ENCODE measurements around the gene ELP5. TPM values are rescaled to one million over a fixed set of nuclear protein-coding genes. Genes with fewer than 3 reads are reported as not detected.

ELP5 gene
- total and polyA plus RNA-seq, 2 donors (not counting 1 experiment from before 2014, with no cell fraction given): 48.0 to 69.9 TPM

GRCh38 chr17:7238420-7239090 is 13.5 kb upstream of the ELP5 start:
- ChIA-PET CTCF (interaction anchor here (0.6 to 5.0 kb wide), 3 partner anchors 13 to 374 kb away, joined by 5 to 36 read pairs (median 6); partner anchors contain the start of genes ACADVL, CTDNEP1, DLG4 and ELP5), POLR2A (interaction anchor here (0.6 to 13.1 kb wide), 11 partner anchors 12 to 1783 kb away, joined by 3 to 157 read pairs (median 3); partner anchors contain the start of genes ACADVL, CTDNEP1, DLG4 and ELP5)
- Mint-ChIP-seq H3K9me3 (ENCODE audit: insufficient read depth) (no peaks in the 10 kb centered on the region), H3K27me3 (no peaks in the 10 kb centered on the region), H3K27ac (peak overlapping the region; percentile 100), H3K4me3 (peak overlapping the region; percentile 98), H3K4me1 (peaks cover 65% of the 10 kb centered on the region)
- DNase-seq: peak; percentile 69
- Histone ChIP-seq H3K27me3 (replicated peaks in 1 of 4; ENCODE audit: control extremely low read depth in 1 of 4, control insufficient read depth in 3 of 4, insufficient read depth in 4 of 4, low read length in 3 of 4) (no peaks in the 10 kb centered on the region), H3K27ac (ENCODE audit: low read length in 2 of 2) (peak overlapping the region; percentile 55 to 85), H4K20me1 (ENCODE audit: control insufficient read depth, insufficient read depth, low read length, poor library complexity, severe bottlenecking) (peaks cover 22% of the 10 kb centered on the region), H3K4me3 (ENCODE audit: control extremely low read depth in 1 of 5, extremely low read depth in 1 of 5, insufficient read depth in 1 of 5, low read depth in 2 of 5, low read length in 4 of 5) (peak overlapping the region; percentile 74 to 97 (median 75)), H3K4me1 (ENCODE audit: control insufficient read depth in 2 of 2, insufficient read depth in 2 of 2, low read length in 2 of 2) (peaks cover 44 to 53% of the 10 kb centered on the region in 2 donors), H3K9me3 (ENCODE audit: control extremely low read depth in 1 of 3, control insufficient read depth in 2 of 3, insufficient read depth in 1 of 3, low read length in 2 of 3) (no peaks in the 10 kb centered on the region), H3K4me2 (replicated peaks; ENCODE audit: low read depth, low read length, poor library complexity, severe bottlenecking) (peak overlapping the region; percentile 79), H3K36me3 (replicated peaks in 1 of 2; ENCODE audit: control extremely low read depth in 1 of 2, control insufficient read depth in 1 of 2, extremely low read depth in 1 of 2, insufficient read depth in 2 of 2, low read length in 1 of 2) (peaks cover 0 to 25% of the 10 kb centered on the region in 2 experiments), H3K9ac (ENCODE audit: low read length) (peak overlapping the region; percentile 94), H3K79me2 (ENCODE audit: control insufficient read depth, insufficient read depth, low read length) (peaks cover 50% of the 10 kb centered on the region), H2AFZ (ENCODE audit: insufficient read depth, low read depth, low read length, poor library complexity, severe bottlenecking) (peak overlapping the region; percentile 65)
- WGBS (ENCODE audit: insufficient coverage): under 1% methylated on average over 25 of the region's 39 CpGs
- intact Hi-C loops (cut with micrococcal nuclease): loop anchor here (1.0 to 5.0 kb wide), 7 partner anchors 19 to 448 kb away; partner anchors contain the start of genes ACADVL, DLG4, EIF5A and SENP3
- no peak for ATAC-seq (ENCODE audit: low read depth)
- TF ChIP-seq CTCF (IDR thresholded peaks at IDR 0.05) (no peak), EZH2 (IDR thresholded peaks at IDR 0.05; ENCODE audit: borderline replicate concordance, insufficient read depth, low read depth, low read length, poor library complexity, severe bottlenecking) (no peak)

Data from B cell (primary cell).